B cell (primary cell): ENCODE data around the gene TJAP1. TPM values are rescaled to one million over a fixed set of nuclear protein-coding genes. Genes with fewer than 3 reads are reported as not detected.

Experiments used
- ATAC-seq: fragments of 200-7000 bp; cut with Tn5 transposase; one replicate; pipeline ENCODE4 v1.10.0; 2021; ENCODE audit warnings: low read depth, mild to moderate bottlenecking, moderate number of reproducible peaks, moderate library complexity
- CTCF ChIA-PET: fragments of 350-600 bp; sonication (Branson Sonifier 250); formaldehyde crosslinking; loops from one replicate; lab custom pipeline; 2021; ENCODE audit warnings: antibody characterized with exemption, inconsistent platforms; lab: Charles Lee
- POLR2A ChIA-PET: fragments of 350-600 bp; sonication (Branson Sonifier 250); formaldehyde crosslinking; loops from one replicate; lab custom pipeline; 2021; ENCODE audit warnings: antibody characterized with exemption; lab: Charles Lee
- DNase-seq: peaks from one replicate; pipeline ENCODE4 v3.0.0; 2013
- H2AFZ ChIP-seq: 2 replicates; pipeline ENCODE4 v1.6.1; 2012; ENCODE audit warnings: mild to moderate bottlenecking, low read depth, low read length; ENCODE audit not compliant: insufficient read depth, poor library complexity, severe bottlenecking
- H3K27ac ChIP-seq, 2 donors: 1 replicate in 1 of 2; 2 replicates in 1 of 2; pipeline ENCODE4 v1.5.1; 2012 to 2013; ENCODE audit warnings: low read length in 2 of 2, mild to moderate bottlenecking in 2 of 2, moderate library complexity in 1 of 2
- H3K27me3 ChIP-seq, 4 experiments: fragments of 200-600 bp in 1 of 4; sonication (generic) in 1 of 4; replicated peaks in 1 of 4; 1 replicate in 2 of 4; 2 replicates in 2 of 4; pipeline versions ENCODE4 v1.6.1 to v1.7.0; 2013 to 2016; ENCODE audit warnings: low read length in 3 of 4, mild to moderate bottlenecking in 2 of 4, mixed read lengths in 1 of 4, moderate library complexity in 1 of 4; ENCODE audit not compliant: insufficient read depth in 4 of 4, control insufficient read depth in 3 of 4; ENCODE audit errors: control extremely low read depth in 1 of 4
- H3K36me3 ChIP-seq, 2 experiments: replicated peaks in 1 of 2; 1 replicate in 1 of 2; 2 replicates in 1 of 2; pipeline versions ENCODE4 v1.6.1 to v1.7.1; 2013; ENCODE audit warnings: low read length in 1 of 2; ENCODE audit not compliant: insufficient read depth in 2 of 2, control insufficient read depth in 1 of 2; ENCODE audit errors: control extremely low read depth in 1 of 2, extremely low read depth in 1 of 2
- H3K4me1 ChIP-seq, 2 donors: fragments of 200-600 bp in 1 of 2; sonication (generic) in 1 of 2; 1 replicate in 1 of 2; 2 replicates in 1 of 2; pipeline versions ENCODE4 v1.5.1 to v1.6.1; 2013 to 2017; ENCODE audit warnings: low read length in 2 of 2; ENCODE audit not compliant: control insufficient read depth in 2 of 2, insufficient read depth in 2 of 2
- H3K4me2 ChIP-seq: replicated peaks from 2 replicates; pipeline ENCODE3; 2012; ENCODE audit warnings: mild to moderate bottlenecking, low read depth, low read length; ENCODE audit not compliant: poor library complexity, severe bottlenecking
- H3K4me3 ChIP-seq, 5 experiments: fragments of 200-600 bp in 1 of 5; sonication (generic) in 1 of 5; 1 replicate in 3 of 5; 2 replicates in 2 of 5; pipeline versions ENCODE4 v1.5.1 to v1.7.0; 2011 to 2016; ENCODE audit warnings: low read length in 4 of 5, mild to moderate bottlenecking in 4 of 5, low read depth in 2 of 5, control low read depth in 1 of 5, moderate library complexity in 1 of 5; ENCODE audit not compliant: insufficient read depth in 1 of 5; ENCODE audit errors: control extremely low read depth in 1 of 5, extremely low read depth in 1 of 5
- H3K79me2 ChIP-seq: fragments of 200-600 bp; sonication (generic); one replicate; pipeline ENCODE4 v1.6.0; 2016; ENCODE audit warnings: low read length; ENCODE audit not compliant: control insufficient read depth, insufficient read depth
- H3K9ac ChIP-seq: fragments of 200-600 bp; sonication (generic); 2 replicates; pipeline ENCODE4 v1.6.1; 2017; ENCODE audit warnings: mild to moderate bottlenecking, low read length, moderate library complexity
- H3K9me3 ChIP-seq, 3 donors: one replicate each; pipeline versions ENCODE4 v1.6.1 to v1.7.1; 2013; ENCODE audit warnings: low read length in 2 of 3; ENCODE audit not compliant: control insufficient read depth in 2 of 3, insufficient read depth in 1 of 3; ENCODE audit errors: control extremely low read depth in 1 of 3
- H4K20me1 ChIP-seq: 2 replicates; pipeline ENCODE4 v1.6.0; 2012; ENCODE audit warnings: mild to moderate bottlenecking, low read length; ENCODE audit not compliant: insufficient read depth, control insufficient read depth, poor library complexity, severe bottlenecking
- H3K27ac Mint-ChIP-seq: one replicate; pipeline ENCODE4 v1.8.0; 2021; ENCODE audit warnings: mixed read lengths
- H3K27me3 Mint-ChIP-seq: one replicate; pipeline ENCODE4 v1.8.0; 2021; ENCODE audit warnings: mixed read lengths
- H3K4me1 Mint-ChIP-seq: one replicate; pipeline ENCODE4 v1.8.0; 2021; ENCODE audit warnings: mixed read lengths
- H3K4me3 Mint-ChIP-seq: one replicate; pipeline ENCODE4 v1.8.0; 2021; ENCODE audit warnings: mixed read lengths
- H3K9me3 Mint-ChIP-seq: one replicate; pipeline ENCODE4 v1.8.0; 2022; ENCODE audit warnings: mixed read lengths; ENCODE audit not compliant: insufficient read depth
- EZH2 ChIP-seq: IDR thresholded peaks from 2 replicates; pipeline ENCODE4 v1.6.1; 2012; ENCODE audit warnings: borderline replicate concordance, low read depth, mild to moderate bottlenecking, moderate library complexity, low read length; ENCODE audit not compliant: insufficient read depth, poor library complexity, severe bottlenecking
- WGBS: methylation state at CpG from one replicate; pipeline ENCODE4 v1.1.5; 2013; ENCODE audit warnings: missing lambda C conversion rate; ENCODE audit not compliant: insufficient coverage; 5-methylcytosine and 5-hydroxymethylcytosine counted together
- intact Hi-C: fragments of 100-400 bp; cut with micrococcal nuclease; formaldehyde crosslinking; loops from one replicate; pipeline ENCODE4 v1.10.0; 2022
- polyA plus RNA-seq: library from polyadenylated mRNA; depleted of rRNA; stranded (reverse); fragments of >200 nt; gene quantifications from 2 replicates; pipeline ENCODE4 v1.2.3, GENCODE V29; 2012
- total RNA-seq, 2 donors: library from RNA; stranded (reverse); fragments of 120-200 nt in 1 of 2; gene quantifications; 1 replicate in 1 of 2; 2 replicates in 1 of 2; pipeline versions ENCODE4 v1.2.3 to v1.2.4, GENCODE V29; 2013 to 2022
- TF ChIP-seq, protein P1 (sequence below): fragments of 200-600 bp; IDR thresholded peaks from one replicate; pipeline ENCODE4 v1.8.0; 2022; ENCODE audit warnings: antibody characterized with exemption, mild to moderate bottlenecking

TJAP1 gene
- total and polyA plus RNA-seq, 2 donors (not counting 1 experiment from before 2014, with no cell fraction given): 59.1 to 70.7 TPM

DNA sequence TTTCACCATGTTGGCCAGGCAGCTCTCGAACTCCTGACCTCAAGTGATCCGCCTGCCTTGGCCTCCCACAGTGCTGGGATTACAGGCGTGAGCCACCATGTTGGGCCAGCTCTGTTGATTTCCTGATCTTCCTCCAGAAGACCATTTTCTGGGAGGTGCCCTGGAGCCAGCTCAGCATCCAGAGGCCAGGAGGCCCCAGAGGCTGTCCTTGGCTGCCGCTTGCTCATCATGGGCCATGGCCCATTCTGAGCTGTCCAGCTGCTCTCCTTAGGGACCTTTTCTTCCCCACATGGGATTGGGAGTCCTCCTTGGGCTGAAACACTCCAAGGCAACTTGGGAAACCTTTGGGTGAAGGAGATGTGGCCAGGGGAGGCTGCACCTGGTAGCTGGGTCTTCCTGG is 17.4 kb downstream of the TJAP1 start:
- Histone ChIP-seq H3K9me3 (no peaks in the 10 kb centered on the region), H3K27me3 (no peaks in the 10 kb centered on the region), H3K79me2 (peaks cover 30% of the 10 kb centered on the region), H3K4me3 (no peak overlapping the region), H2AFZ (no peak overlapping the region), H3K4me2 (no peak overlapping the region), H3K4me1 (peaks cover 0 to 6% of the 10 kb centered on the region in 2 donors), H3K27ac (no peak overlapping the region), H3K36me3 (peaks cover 0 to 48% of the 10 kb centered on the region in 2 experiments), H3K9ac (no peak overlapping the region), H4K20me1 (no peaks in the 10 kb centered on the region)
- TF ChIP-seq EZH2: no peak
- TF ChIP-seq, protein P1, sequence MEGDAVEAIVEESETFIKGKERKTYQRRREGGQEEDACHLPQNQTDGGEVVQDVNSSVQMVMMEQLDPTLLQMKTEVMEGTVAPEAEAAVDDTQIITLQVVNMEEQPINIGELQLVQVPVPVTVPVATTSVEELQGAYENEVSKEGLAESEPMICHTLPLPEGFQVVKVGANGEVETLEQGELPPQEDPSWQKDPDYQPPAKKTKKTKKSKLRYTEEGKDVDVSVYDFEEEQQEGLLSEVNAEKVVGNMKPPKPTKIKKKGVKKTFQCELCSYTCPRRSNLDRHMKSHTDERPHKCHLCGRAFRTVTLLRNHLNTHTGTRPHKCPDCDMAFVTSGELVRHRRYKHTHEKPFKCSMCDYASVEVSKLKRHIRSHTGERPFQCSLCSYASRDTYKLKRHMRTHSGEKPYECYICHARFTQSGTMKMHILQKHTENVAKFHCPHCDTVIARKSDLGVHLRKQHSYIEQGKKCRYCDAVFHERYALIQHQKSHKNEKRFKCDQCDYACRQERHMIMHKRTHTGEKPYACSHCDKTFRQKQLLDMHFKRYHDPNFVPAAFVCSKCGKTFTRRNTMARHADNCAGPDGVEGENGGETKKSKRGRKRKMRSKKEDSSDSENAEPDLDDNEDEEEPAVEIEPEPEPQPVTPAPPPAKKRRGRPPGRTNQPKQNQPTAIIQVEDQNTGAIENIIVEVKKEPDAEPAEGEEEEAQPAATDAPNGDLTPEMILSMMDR: no peak
- ATAC-seq: no peak
- no peak overlapping the region for H3K4me3 Mint-ChIP-seq
- no peak for DNase-seq
- H3K27me3 Mint-ChIP-seq: no peaks in the 10 kb centered on the region
- ChIA-PET CTCF (interaction anchor here (8.0 kb wide), 1 partner anchor 10 kb away, joined by 69 read pairs; no protein-coding TSS in a partner anchor), POLR2A (interaction anchor here (0.6 kb wide), 1 partner anchor 131 kb away, joined by 7 read pairs; no protein-coding TSS in a partner anchor)
- no peaks in the 10 kb centered on the region for H3K9me3 Mint-ChIP-seq
- no peak overlapping the region for H3K27ac Mint-ChIP-seq
- 96% methylated on average over 4 of the region's 4 CpGs for WGBS
- H3K4me1 Mint-ChIP-seq: peaks cover 16% of the 10 kb centered on the region
- intact Hi-C loops: no loop called here

DNA sequence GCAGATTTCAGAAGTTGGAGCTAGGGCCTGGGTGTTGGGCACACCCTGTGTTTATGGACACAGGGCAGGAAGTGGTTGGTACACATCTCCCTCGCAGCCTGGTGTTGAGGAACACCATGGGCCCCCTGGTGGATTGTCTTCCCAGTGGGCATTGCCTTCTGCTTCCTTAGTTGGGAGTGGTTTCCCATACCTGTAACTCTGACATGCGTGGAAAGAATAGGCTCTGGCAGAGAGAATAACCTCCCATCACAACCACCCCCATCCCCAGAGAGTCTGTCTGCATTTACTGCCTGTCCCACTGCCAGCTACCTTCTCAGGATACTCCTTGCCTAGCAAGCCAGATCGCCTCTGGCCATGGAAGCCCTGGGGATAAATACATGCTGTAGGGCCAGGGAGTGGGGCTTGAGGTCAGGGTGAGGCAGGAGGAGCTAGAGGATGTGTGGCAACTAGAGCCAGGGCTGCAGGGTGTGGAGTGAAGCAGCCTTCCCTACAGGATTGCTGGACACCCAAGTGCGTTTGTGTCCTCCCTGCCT is 18.1 kb downstream of the TJAP1 start:
- POLR2A ChIA-PET: no interaction called here
- no peak overlapping the region for H3K4me3 Mint-ChIP-seq
- peaks cover 12% of the 10 kb centered on the region for H3K4me1 Mint-ChIP-seq
- Histone ChIP-seq H3K4me1 (peaks cover 0 to 6% of the 10 kb centered on the region in 2 donors), H3K27me3 (no peaks in the 10 kb centered on the region), H3K27ac (no peak overlapping the region), H4K20me1 (no peaks in the 10 kb centered on the region), H3K4me3 (no peak overlapping the region), H2AFZ (no peak overlapping the region), H3K4me2 (no peak overlapping the region), H3K79me2 (peaks cover 30% of the 10 kb centered on the region), H3K9ac (no peak overlapping the region), H3K9me3 (no peaks in the 10 kb centered on the region), H3K36me3 (peaks cover 0 to 49% of the 10 kb centered on the region in 2 experiments)
- intact Hi-C loops: no loop called here
- H3K27me3 Mint-ChIP-seq: no peaks in the 10 kb centered on the region
- DNase-seq (no peak), ATAC-seq (no peak)
- CTCF ChIA-PET: interaction anchor here (1.5 to 8.0 kb wide), 2 partner anchors 10 to 41 kb away, joined by 5 to 69 read pairs; no protein-coding TSS in a partner anchor
- H3K27ac Mint-ChIP-seq: no peak overlapping the region
- 73% methylated on average over 3 of the region's 4 CpGs for WGBS
- no peak for TF ChIP-seq EZH2
- H3K9me3 Mint-ChIP-seq: no peaks in the 10 kb centered on the region
